Liver (tissue), 2 donors: ENCODE results near the gene MBD4.
"Not testable (repeated sequence)": the region's sequence is repeated elsewhere in the genome, so short reads cannot be mapped to it uniquely, and the experiment has no call there.

ENCODE experiments used
- CTCF ChIP-seq: fragments of 150-350 bp; IDR thresholded peaks from 2 replicates; pipeline ENCODE4 v1.5.1; 2017; ENCODE audit warnings: improper control_type of control experiment, low read depth, low read length; ENCODE audit not compliant: missing input control
- FOXA1 ChIP-seq: IDR thresholded peaks from 2 replicates; pipeline ENCODE4 v1.6.1; 2016; ENCODE audit warnings: antibody characterized with exemption
- TF ChIP-seq, protein P1 (sequence below): IDR thresholded peaks from 2 replicates; pipeline ENCODE4 v1.6.1; 2016; ENCODE audit warnings: antibody characterized with exemption
- donor health status: healthy.

GRCh38 chr3:129391583-129391982 is 48.2 kb downstream of the MBD4 start:
- not testable (repeated sequence) for TF ChIP-seq CTCF, FOXA1
- TF ChIP-seq, protein P1, sequence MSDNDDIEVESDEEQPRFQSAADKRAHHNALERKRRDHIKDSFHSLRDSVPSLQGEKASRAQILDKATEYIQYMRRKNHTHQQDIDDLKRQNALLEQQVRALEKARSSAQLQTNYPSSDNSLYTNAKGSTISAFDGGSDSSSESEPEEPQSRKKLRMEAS: not testable (repeated sequence)
